COLO668 (cell line): Measurements from ENCODE around the gene KLRD1.
"Not testable (repeated sequence)": the region's sequence is repeated elsewhere in the genome, so short reads cannot be mapped to it uniquely, and the experiment has no call there.

Experiments used
- DNase-seq: peaks from one replicate; lab custom pipeline; 2025; ENCODE audit not compliant: unreplicated experiment; lab: John Stamatoyannopoulos, UW

Gene KLRD1

DNA sequence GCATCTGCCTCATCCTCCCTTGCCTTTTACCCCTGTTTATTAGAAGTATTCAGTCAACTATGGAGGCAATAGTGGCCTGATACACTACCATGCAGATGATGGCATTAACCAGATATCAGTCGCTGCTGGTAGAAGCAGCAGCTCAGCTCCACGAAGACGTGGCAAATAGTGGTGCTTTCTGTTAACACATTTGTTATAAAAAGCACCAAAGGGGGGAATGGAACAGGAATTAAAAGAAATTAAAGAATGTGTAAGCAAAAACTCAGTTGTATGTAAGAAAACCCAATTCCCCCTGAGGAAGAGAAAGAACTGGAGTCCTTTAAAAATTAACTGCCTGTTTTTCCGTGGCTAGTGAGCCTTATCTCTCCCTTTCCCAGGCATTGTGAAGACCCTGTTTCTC, 60.0 kb downstream of the KLRD1 start:
- DNase-seq = not testable (repeated sequence)

DNA sequence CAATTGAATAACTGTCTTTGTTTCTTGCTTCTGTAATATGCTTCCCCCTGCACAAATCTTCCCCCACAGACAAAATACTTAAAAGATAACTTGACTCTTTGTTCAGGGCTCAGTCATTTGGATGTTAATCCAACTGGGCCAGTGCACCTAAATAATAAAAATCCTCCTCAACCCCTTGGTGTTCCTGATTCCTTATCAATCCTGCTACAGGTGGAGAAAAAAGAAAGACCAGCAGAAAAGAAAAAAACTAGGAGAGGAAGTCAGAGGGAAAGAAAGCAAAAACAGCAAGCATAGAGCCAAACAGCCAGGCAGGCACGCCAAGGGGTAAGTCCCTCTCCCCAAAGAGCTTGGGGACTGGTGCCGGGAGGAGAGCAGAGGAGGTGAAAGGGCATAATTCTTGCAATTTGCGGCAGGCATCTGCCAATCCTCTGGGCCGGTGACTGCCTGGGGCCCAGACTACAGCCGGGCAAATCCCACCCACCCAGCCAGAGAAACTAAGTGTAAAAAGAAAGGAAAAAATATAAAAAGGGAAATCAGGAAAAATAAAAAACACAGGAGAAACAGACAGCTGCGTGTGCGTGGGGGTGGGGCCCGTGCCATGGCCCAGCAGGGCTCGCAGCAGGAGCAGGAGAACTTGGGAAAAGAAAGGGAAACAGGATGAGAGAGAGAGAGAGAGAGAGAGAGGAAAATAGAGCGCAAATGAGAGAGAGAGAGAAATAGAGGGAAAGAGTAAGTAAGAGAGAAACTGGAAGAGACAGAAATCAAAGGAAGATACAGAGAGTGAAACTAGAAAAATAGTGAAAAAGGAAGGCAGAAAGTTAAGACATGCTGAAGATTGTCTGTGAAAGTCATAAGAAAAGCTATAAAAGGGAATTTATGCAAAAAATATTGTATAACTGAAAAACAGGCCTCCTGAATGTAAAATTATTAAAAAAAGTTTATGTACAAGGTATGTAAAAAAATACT, 60.8 kb downstream of the KLRD1 start:
- DNase-seq = no peak

DNA sequence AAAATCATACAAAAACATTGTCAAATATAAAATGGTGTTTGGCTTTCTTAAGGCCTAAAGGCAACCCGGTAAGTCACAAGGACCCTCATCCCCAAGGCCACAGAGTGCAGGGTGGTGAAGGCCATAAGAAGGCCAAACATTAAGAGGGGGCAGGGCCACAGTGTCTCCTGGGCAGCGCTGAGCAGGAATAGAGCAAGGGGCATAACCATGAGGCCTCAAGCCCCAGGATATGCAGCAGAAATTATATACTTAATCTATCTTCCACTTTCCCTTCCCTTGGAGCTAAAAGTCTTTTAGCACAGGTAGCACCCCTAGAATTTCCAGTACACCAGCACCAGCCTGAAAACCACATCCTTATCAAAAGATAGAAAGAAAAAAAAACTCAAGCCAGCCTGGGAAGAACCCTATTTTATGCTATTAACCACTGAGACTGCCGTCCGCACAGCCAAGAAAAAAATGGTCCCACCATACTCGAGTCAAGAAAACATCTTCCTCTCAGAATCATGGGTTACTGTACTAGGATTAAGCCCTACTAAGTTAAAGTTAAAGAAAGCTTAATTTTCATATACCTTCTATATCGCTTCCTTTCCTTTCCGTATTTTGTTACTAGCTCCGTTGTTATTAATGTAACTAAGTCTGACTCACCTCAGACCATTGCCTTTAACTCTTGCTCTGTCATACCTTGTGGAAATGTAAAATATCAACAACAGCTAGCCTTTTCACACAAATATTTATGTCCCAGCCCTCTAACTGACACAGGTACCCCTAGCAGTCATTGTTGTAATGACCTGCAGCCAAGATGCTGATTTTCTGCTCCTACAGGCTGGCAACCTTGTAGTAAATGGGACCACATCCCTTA, 62.1 kb downstream of the KLRD1 start:
- no peak for DNase-seq

DNA sequence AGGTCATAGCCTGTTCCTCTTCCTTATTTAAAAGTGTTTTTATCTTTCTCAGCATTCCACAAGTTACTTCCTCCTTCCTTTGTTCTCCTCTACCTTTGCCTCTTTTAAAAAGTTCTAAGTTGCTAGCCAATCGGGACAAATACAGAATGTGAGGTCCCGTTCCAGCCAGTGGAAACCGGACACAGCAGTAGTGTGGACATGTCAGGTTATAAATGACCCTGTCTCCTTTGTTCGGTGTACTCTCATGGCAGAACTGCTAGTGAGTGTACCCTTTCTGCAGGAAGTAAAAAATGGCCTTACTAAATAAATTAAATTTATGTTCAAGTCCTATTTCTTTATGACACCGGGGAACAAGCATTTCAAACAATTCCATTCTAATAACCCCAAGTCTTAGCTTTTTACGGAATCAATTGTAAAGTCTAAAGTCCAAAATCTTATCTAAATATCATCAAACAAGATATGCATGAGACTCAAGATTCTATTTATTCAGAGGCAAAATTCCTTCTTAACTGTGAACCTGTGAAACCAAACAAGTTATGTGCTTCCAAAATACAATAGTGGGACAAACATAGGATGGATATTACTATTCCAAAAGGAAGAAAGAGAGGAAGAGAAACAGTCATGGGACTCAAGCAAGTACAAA, 64.3 kb downstream of the KLRD1 start:
- DNase-seq = not testable (repeated sequence)

DNA sequence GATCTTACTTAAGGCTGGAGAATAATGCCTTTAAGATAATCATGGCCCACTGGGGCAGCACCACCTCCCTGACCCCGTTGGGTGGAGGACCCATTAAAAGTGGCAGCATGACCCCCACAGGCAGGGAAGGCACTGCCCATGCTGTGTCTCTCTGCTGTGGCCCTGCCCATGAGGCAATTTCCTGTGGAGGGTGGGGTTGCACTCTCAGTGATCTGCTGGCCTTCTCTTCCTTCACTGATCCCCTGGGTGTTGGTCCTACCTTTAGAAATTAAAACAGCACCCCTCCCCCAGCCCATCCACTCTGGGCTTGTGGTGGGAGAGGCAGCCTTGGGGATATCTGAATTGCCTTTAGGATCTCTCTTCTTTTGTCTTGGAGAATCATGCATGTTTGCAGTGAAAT, 64.9 kb downstream of the KLRD1 start:
- no peak for DNase-seq

DNA sequence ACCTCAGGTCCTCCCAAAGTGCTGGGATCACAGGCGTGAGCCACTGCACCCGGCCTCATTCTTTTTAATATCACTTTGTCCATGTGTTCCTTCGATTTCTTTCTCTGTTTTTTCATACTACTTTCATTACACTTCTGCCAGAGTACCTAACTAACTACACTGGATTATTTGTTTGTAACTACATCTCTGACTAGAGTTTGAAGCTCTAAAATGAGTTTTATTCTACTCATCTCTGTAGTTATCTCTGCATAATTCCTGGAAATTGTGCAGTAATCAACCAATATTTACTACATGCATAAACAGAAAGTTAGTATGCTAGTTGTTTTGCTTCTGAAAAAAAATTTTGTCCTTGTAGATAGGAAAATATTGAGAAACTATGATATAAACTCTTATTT, 67.0 kb downstream of the KLRD1 start:
- no peak for DNase-seq

DNA sequence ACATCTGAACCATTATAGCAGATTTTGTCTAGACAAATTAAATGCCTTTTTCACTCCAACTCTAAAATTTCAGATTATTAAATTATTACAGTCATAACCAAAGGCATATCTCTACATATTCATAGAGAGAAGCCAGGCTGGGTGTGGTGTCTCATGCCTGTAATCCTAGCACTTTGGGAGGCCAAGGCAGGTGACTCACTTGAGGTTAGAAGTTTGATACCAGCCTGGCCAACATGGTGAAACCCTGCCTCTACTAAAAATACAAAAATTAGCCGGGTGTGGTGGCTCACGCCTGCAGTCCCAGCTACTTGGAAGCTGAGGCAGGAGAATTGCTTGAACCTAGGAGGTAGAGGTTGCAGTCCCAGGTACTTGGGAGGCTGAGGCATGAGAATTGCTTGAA, 71.1 kb downstream of the KLRD1 start:
- not testable (repeated sequence) for DNase-seq
